ENCODE results near the gene TNNT3.

DNA sequence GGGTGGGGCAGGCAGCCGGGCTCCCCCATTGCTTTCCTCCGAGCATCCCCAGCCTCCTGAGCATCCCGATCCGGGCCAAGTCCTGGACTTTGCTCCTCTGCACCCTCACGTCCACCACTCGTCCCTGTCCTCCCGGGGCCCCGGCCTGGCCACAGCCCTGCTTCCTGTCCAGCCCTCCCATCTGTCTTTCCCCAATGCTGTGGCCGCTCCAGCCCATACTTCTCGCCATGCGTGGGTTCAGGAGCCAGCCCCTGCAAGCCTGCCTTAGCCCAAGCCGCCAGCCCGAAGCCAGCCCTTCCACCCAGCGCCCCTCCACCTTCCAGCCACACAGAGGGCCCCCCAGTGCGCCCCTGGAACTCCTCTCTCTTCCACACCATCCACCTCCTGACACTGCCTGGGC lies 51.5 kb downstream of the TNNT3 start:
- TF ChIP-seq, protein P1, sequence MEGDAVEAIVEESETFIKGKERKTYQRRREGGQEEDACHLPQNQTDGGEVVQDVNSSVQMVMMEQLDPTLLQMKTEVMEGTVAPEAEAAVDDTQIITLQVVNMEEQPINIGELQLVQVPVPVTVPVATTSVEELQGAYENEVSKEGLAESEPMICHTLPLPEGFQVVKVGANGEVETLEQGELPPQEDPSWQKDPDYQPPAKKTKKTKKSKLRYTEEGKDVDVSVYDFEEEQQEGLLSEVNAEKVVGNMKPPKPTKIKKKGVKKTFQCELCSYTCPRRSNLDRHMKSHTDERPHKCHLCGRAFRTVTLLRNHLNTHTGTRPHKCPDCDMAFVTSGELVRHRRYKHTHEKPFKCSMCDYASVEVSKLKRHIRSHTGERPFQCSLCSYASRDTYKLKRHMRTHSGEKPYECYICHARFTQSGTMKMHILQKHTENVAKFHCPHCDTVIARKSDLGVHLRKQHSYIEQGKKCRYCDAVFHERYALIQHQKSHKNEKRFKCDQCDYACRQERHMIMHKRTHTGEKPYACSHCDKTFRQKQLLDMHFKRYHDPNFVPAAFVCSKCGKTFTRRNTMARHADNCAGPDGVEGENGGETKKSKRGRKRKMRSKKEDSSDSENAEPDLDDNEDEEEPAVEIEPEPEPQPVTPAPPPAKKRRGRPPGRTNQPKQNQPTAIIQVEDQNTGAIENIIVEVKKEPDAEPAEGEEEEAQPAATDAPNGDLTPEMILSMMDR (conservative IDR thresholded peaks at IDR 0.05), result no peak
- no peak for TF ChIP-seq EZH2 (IDR thresholded peaks at IDR 0.05; ENCODE audit: low read depth)
